NCI-H510A (cell line): Measurements from ENCODE around the gene HSPB6.

Source experiments
- DNase-seq: peaks from one replicate; lab custom pipeline; 2025; lab: John Stamatoyannopoulos, UW

Gene HSPB6

GRCh38 chr19:35766571-35767104 is 9.8 kb upstream of the HSPB6 start:
- no peak for DNase-seq

- DNase-seq: no peak
Observed at GRCh38 chr19:35764432-35765315, 7.8 kb upstream of the HSPB6 start.

- DNase-seq: no peak
Observed at GRCh38 chr19:35760711-35761349, 4.0 kb upstream of the HSPB6 start.

GRCh38 chr19:35759697-35760096 is 2.9 kb upstream of the HSPB6 start:
- DNase-seq: no peak

GRCh38 chr19:35757749-35758608 is 1.1 kb upstream of the HSPB6 start, which contains the start of gene PROSER3:
Gene PROSER3 (plus strand): TSS chr19:35758176. CDS start chr19:35758216, 40 bp downstream.
- DNase-seq: peak; percentile 98

GRCh38 chr19:35757231-35757748 is 461 bp upstream of the HSPB6 start:
- no peak for DNase-seq

GRCh38 chr19:35755550-35756376 is 1.1 kb downstream of the HSPB6 start:
- no peak for DNase-seq

GRCh38 chr19:35755131-35755549 is 1.7 kb downstream of the HSPB6 start:
- DNase-seq: no peak

GRCh38 chr19:35754370-35755130 is 2.3 kb downstream of the HSPB6 start:
- no peak for DNase-seq

- DNase-seq: no peak
Observed at GRCh38 chr19:35753634-35754369, 3.0 kb downstream of the HSPB6 start.

GRCh38 chr19:35752746-35753350 is 4.0 kb downstream of the HSPB6 start:
- no peak for DNase-seq

GRCh38 chr19:35751839-35752745 is 4.7 kb downstream of the HSPB6 start:
- DNase-seq: no peak

- DNase-seq: no peak
Observed at GRCh38 chr19:35750167-35750566, 6.7 kb downstream of the HSPB6 start.

- peak; percentile 96 for DNase-seq
Observed at GRCh38 chr19:35748106-35749020, 8.5 kb downstream of the HSPB6 start, which contains the start of gene LIN37. Gene LIN37 (plus strand): TSS chr19:35748576. CDS start chr19:35748725, 149 bp downstream.

- DNase-seq: no peak
Observed at GRCh38 chr19:35746531-35746930, 10.3 kb downstream of the HSPB6 start.

GRCh38 chr19:35746087-35746462 is 10.8 kb downstream of the HSPB6 start:
- DNase-seq: no peak
